ENCODE data around the gene KLHL26. TPM values are rescaled to one million over a fixed set of nuclear protein-coding genes. Genes with fewer than 3 reads are reported as not detected.

Gene KLHL26
- total RNA-seq, 3 donors from 2014 or later = 7.6 to 16.6 (median 8.9) TPM

- peaks cover 6% of the 10 kb centered on the region for H3K4me1 ChIP-seq (ENCODE audit: low read depth)
- ATAC-seq (no peak), DNase-seq (no peak)
- no peak for TF ChIP-seq CTCF (IDR thresholded peaks at IDR 0.05)
- H3K4me3 ChIP-seq = no peak overlapping the region
- H3K36me3 ChIP-seq (ENCODE audit: low read depth) = no peaks in the 10 kb centered on the region
- intact Hi-C loops (cut with DNase I, micrococcal nuclease) = no loop called here
- H3K9me3 ChIP-seq = no peaks in the 10 kb centered on the region
Observed at GRCh38 chr19:18687740-18688465, 51.1 kb downstream of the KLHL26 start.

- intact Hi-C loops (cut with DNase I, micrococcal nuclease) = no loop called here
- no peaks in the 10 kb centered on the region for H3K4me1 ChIP-seq (ENCODE audit: low read depth)
- ATAC-seq (no peak), DNase-seq (no peak)
- no peaks in the 10 kb centered on the region for H3K9me3 ChIP-seq
- H3K36me3 ChIP-seq (ENCODE audit: low read depth) = no peaks in the 10 kb centered on the region
- no peak overlapping the region for H3K4me3 ChIP-seq
- TF ChIP-seq CTCF (IDR thresholded peaks at IDR 0.05) = no peak
Observed at GRCh38 chr19:18696023-18696422, 59.2 kb downstream of the KLHL26 start.

- peak; percentile 49 for ATAC-seq
- H3K4me1 ChIP-seq (ENCODE audit: low read depth) = peaks cover 4% of the 10 kb centered on the region
- peak; percentile 42 to 69 (median 43) for DNase-seq
- no peak for TF ChIP-seq CTCF (IDR thresholded peaks at IDR 0.05)
- H3K36me3 ChIP-seq (ENCODE audit: low read depth) = no peaks in the 10 kb centered on the region
- no peaks in the 10 kb centered on the region for H3K9me3 ChIP-seq
- intact Hi-C loops (cut with DNase I, micrococcal nuclease) = no loop called here
- H3K4me3 ChIP-seq = no peak overlapping the region
Observed at GRCh38 chr19:18697680-18698079, 60.9 kb downstream of the KLHL26 start.

GRCh38 chr19:18698321-18699167, 61.7 kb downstream of the KLHL26 start:
- Histone ChIP-seq H3K4me3 (no peak overlapping the region), H3K9me3 (no peaks in the 10 kb centered on the region), H3K4me1 (ENCODE audit: low read depth) (peaks cover 4% of the 10 kb centered on the region), H3K36me3 (ENCODE audit: low read depth) (no peaks in the 10 kb centered on the region)
- TF ChIP-seq CTCF (IDR thresholded peaks at IDR 0.05) = no peak
- intact Hi-C loops (cut with DNase I, micrococcal nuclease) = no loop called here
- DNase-seq (no peak), ATAC-seq (peak; percentile 20)

GRCh38 chr19:18699403-18700054, 62.7 kb downstream of the KLHL26 start:
- Histone ChIP-seq H3K9me3 (no peaks in the 10 kb centered on the region), H3K4me3 (no peak overlapping the region), H3K4me1 (ENCODE audit: low read depth) (peaks cover 4% of the 10 kb centered on the region), H3K36me3 (ENCODE audit: low read depth) (no peaks in the 10 kb centered on the region)
- intact Hi-C loops (cut with DNase I, micrococcal nuclease) = no loop called here
- ATAC-seq = peak; percentile 57
- no peak for TF ChIP-seq CTCF (IDR thresholded peaks at IDR 0.05)
- DNase-seq = peak in 2 of 3 donors; percentile 42 to 46

Measured in mucosa of descending colon (tissue), 3 donors.